Stimulated activated CD4-positive, alpha-beta T cell treated with anti-CD3 and anti-CD28 coated beads, Interleukin-1b, Interleukin-23, amount 100 ng/mL, for 4 hours (primary cell): ENCODE measurements around the gene RAB30.
A peak's percentile ranks its signal among the peaks of the same experiment; 100 is the strongest.
"Not testable (repeated sequence)": the region's sequence is repeated elsewhere in the genome, so short reads cannot be mapped to it uniquely, and the experiment has no call there.

ENCODE experiments used
- DNase-seq, 2 donors: peaks; one replicate each; pipeline ENCODE4 v3.0.0-alpha.2; 2020; ENCODE audit warnings: low read depth in 2 of 2

The RAB30 gene

DNA sequence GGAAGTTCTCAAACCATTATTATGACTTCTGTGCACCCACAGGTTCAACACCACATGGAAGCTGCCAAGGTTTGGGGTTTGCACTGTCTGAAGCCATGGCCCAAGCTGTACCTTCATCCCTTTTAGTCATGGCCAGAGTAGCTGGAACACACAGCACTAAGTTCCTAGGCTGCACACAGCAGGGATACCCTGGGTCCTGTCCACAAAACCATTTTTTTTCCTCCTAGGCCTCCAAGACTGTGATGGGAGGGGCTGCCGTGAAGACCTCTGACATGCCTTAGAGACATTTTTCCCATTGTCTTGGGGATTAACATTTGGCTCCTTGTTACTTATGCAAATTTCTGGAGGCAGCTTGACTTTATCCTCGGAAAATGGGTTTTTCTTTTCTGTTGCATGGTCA is 127.5 kb downstream of the RAB30 start:
- no peak for DNase-seq

DNA sequence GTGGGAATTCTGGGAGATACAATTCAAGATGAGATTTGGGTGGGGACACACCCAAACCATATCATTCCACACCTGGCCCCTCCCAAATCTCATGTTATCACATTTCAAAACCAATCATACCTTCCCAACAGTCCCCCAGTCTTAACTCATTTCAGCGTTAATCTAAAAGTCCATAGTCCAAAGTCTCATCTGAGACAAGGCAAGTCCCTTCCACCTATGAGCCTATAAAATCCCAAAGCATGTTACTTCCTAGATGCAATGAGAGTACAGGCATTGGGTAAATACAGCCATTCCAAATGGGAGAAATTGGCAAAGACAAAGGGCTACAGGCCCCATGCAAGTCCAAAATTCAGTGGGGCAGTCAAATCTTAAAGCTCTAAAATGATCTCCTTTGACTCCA is 128.3 kb downstream of the RAB30 start:
- DNase-seq: not testable (repeated sequence)

GRCh38 chr11:82942376-82942775 is 129.3 kb downstream of the RAB30 start:
- no peak for DNase-seq

DNA sequence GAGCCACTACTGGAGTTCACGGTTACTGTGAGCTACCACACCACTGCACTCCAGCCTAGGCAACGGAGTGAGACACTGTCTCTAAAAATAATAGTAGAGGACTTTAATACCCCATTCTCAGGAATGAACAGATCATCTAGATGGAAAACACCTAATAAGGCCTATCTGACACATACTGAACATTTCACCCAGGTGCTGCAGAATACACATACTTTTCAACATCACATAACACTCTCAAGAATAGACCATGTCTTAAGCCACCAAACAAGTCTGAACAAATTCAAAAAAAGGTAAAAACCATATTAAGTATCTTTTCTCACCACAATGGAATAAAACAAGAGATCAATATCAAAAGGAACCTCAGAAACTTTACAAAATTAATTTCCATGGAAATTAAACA is 132.2 kb downstream of the RAB30 start:
- DNase-seq: no peak

GRCh38 chr11:82937554-82937953 is 134.1 kb downstream of the RAB30 start:
- no peak for DNase-seq

GRCh38 chr11:82936261-82936660 is 135.4 kb downstream of the RAB30 start:
- DNase-seq: no peak

DNA sequence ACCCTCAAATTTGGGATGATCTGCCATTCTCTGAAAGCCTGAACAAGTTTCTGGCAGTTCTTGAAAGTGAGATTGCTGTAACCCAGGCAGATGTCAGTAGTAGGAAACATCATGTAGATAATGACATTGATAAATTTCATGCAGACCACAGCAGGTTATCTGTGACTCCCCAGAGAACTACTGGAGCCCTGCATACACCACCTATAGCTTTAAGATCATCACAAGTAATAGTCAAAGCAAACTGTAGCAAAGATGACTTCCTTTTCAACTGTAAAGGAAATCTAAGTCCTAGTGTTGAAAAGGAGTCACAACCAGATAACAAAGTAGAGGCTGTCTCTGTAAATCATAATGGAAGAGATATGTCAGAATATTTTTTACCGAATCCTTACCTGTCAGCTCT is 139.1 kb downstream of the RAB30 start:
- no peak for DNase-seq

- no peak for DNase-seq
Measured at GRCh38 chr11:82930734-82931133, 141.0 kb downstream of the RAB30 start.

DNA sequence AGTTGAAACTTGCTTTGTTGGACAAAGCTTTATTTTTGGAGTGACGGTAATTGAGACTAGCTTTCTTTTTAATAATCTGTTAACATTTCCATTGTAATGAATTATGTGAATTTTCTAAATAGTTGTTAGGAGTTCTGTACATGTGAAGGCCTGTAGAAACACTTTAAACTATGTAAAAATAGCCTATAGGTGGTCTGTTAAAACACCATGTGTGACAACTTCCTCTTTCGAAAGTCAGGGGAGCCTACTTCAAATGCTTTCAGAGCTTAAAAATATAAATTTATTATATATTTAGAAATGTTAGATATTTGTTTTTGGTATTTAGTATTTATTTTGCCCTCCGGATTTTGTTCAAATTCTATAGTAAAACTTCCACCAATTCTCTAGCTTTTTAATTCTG is 141.5 kb downstream of the RAB30 start:
- no peak for DNase-seq

DNA sequence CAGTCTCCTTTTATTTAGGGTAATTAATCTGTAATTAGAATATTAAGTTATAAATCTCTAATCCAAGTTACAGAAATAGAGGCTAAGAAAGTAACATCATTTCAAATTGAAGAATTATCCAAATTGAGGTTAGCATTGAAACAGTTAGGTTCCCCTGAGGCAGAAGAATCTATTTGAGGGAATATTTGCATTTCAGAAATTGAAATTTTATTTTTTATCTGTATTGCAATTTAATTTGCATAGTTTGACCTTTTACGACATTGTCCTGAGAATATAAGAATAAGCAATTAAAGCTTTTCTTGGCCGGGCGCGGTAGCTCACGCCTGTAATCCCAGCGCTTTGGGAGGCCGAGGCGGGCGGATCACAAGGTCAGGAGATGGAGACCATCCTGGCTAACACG is 142.6 kb downstream of the RAB30 start:
- DNase-seq: no peak

DNA sequence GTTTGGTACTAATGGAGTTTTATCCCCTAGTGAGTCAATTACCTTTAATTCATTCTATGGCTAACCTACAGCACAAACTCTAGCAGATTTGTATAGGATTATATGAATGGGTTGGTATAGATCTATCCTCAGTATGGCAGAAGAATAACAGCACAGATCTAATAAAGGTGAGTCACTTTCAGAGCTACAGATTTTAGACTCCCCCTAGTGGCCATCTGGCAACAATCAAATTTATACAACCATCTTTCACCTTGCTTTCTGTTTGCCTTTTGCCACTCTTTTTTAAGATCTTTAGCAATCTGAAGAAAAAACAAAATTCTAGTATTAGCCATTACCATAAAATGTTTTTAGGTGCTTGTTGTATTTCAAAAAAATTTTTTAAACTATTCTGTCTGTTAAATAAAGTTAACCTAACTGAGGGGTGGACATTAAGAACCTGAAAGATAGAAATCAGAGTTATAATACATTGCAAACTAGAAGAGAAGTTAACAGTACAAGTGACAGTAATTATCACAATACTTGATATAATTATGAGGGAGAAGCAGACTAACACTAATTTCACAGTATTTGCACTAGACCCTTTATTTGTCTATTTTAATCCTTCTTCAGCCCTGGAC is 144.3 kb downstream of the RAB30 start:
- peak in 1 of 2 donors; percentile 22 for DNase-seq

GRCh38 chr11:82924522-82925224 is 147.0 kb downstream of the RAB30 start:
- DNase-seq: no peak
